Frontal cortex (tissue), 4 donors: Measurements from ENCODE around the gene PDRG1. TPM values are rescaled to one million over a fixed set of nuclear protein-coding genes. Genes with fewer than 3 reads are reported as not detected.
"Not testable (repeated sequence)": the region's sequence is repeated elsewhere in the genome, so short reads cannot be mapped to it uniquely, and the experiment has no call there.

ENCODE experiments used
- DNase-seq, 2 donors: peaks; one replicate each; pipeline ENCODE4 v3.0.0; 2012; ENCODE audit warnings: low spot score in 2 of 2
- FAIRE-seq: peaks from 2 replicates; lab custom pipeline; 2012; peaks lifted over from hg19 to GRCh38; lab: Jason Lieb, UNC
- total RNA-seq: library from RNA; depleted of rRNA; stranded (reverse); fragments of >200 nt; gene quantifications from one replicate; pipeline ENCODE4 v1.2.3, GENCODE V29; 2014
- donor health status: control.
- donor health status: control.
- donor health status: control.

The PDRG1 gene
- total RNA-seq, 1 donor from 2014 or later, result 6.9 TPM

DNA sequence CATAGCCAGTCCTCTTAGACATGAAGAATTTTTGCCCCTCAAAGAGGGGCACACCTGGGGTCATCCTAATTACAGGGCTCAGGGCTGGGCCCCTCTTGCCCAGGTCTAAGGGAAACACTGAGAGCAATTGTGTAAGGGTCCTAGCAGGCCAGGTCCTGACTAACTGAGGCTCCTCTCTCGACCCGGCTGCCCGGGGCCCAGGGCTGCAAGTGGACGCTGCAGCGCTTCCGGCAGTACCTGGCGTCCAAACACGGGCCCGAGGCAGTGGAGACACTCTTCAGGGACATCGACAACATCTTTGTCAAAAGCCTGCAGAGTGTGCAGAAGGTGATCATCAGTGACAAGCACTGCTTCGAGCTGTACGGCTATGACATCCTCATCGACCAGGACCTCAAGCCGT is 17.4 kb downstream of the PDRG1 start:
- FAIRE-seq, result no peak
- no peak for DNase-seq

DNA sequence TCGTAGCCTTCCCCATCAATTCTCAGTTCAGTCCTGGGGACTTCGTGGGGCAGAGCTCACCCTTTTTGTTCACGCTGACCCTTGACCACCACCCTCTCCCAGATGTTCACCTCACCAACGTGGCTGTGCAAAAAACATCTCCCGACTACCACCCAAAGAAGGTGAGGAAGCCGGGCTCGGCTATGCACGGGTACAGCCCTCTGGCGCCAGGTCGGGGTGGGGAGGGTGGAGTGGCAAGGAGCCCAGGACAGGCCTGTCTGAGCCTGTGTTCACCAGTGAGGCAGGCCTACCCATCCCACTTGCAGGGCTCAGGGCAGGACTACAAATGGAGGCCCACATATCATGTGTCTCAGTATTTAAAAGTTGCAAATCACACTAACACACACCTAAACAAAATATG is 18.1 kb downstream of the PDRG1 start:
- DNase-seq (no peak), FAIRE-seq (no peak)

DNA sequence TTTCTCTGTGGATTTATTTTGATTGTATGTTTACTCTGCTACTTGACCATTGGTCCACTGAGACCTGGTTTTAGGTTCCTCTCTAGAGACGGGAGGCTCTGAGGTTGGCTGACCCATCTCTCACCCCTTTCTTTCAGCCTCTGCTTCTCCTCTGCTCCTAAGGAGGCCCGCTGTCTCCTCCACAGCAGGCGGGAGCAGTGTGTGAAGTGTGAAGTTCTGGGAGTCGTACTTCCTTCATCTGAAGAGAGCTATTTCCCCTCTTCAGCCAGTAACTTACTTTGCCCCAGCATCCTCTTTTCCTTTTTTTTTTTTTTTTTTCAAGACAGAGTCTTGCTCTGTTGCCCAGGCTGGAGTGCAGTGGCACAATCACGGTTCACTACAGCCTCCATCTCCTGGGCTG is 21.1 kb downstream of the PDRG1 start:
- FAIRE-seq (no peak), DNase-seq (no peak)

DNA sequence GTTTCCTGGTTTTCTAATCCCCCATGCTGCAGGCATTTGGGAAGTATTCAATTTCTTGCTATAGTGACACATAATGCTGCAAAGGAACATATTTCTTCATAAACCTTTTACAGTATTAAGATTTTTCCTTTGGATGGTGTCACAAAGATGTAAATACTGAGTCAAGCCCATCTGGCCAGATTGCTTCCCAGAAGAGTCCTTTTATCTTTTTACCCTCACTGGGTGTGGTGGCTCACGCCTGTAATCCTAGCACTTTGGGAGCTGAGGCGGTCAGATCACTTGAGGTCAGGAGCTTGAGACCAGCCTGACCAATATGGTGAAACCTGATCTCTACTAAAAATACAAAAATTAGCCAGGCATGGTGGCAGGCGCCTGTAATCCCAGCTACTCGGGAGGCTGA is 22.2 kb downstream of the PDRG1 start:
- not testable (repeated sequence) for DNase-seq, FAIRE-seq

DNA sequence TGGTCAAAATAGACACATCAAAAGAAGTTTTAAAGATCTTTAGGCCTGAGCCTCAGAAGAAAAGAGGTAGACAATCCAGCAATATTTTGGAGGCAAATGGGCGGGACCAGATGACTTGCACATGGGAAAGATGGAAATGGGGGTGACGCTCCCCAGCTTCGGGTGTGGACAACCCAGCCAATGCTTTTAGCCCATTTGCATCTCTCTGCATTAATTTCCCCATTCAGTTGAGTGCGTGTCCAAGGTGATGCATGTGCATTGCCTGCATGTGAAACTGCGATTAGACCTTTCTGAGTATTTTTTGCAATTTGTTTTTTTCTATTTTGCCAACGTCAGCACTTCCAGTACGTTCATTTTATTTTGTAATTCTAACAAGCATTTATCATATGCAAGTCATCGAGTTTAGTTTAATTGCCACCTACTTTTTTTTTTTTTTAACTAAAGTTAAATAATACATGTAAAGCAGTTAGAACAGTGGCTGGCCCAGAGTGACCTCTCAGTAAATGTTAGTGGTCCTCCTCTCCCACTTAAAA is 24.2 kb downstream of the PDRG1 start:
- DNase-seq, result no peak
- FAIRE-seq, result no peak

DNA sequence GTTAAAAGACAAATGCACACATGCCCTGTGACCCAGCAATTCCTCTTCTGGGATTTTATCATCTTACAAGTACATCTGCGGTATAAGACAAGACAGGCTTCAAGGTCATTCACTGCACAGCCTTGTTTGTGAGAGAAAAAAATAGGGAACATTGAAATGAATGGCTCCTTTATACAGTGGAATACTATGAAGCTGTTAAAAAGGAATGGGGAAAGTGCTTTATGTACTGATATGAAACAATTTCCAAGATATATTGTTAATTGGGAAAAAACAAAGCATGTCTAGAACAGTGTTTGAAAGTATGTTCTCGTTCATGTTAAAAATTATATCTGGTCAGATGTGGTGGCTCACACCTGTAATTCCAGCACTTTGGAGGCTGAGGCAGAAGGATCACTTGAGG is 25.4 kb downstream of the PDRG1 start:
- no peak for FAIRE-seq
- no peak for DNase-seq

DNA sequence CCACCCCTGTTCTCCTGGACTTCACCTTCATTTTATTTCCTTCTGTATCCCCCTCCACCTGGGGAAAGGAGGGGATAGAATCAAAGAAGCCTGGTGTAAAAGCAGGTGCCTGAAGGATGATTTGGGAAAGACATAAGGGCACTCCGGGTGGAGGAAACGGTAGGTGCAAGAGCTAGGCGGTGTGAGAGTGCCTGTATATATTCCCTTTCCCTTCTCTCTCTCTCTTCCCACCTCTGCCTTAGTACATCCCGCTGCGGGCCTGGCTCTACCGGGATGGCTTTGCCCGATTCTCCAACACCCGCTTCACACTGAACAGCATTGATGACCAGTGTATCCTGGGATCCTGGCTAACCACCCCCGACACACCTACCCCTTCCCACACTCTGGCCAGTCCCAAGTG is 26.2 kb downstream of the PDRG1 start:
- DNase-seq (no peak), FAIRE-seq (no peak)

DNA sequence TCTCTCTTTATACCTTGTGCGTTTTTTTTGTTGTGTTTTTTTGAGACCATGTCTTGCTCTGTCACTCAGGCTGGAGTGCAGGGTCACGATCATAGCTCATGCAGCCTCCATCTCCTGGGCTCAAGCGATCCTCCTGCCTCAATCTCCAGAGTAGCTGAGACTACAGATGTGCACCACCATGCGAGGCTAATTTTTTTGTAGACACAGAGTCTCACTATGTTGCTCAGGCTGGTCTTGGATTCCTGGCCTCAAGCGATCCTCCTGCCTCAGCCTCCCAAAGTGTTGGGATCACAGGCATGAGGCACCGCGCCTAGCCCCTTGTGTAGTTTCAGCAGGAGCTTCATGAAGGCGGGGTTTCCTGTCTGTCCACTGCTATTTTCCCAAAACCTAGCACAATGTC is 27.3 kb downstream of the PDRG1 start:
- DNase-seq, result no peak
- no peak for FAIRE-seq

DNA sequence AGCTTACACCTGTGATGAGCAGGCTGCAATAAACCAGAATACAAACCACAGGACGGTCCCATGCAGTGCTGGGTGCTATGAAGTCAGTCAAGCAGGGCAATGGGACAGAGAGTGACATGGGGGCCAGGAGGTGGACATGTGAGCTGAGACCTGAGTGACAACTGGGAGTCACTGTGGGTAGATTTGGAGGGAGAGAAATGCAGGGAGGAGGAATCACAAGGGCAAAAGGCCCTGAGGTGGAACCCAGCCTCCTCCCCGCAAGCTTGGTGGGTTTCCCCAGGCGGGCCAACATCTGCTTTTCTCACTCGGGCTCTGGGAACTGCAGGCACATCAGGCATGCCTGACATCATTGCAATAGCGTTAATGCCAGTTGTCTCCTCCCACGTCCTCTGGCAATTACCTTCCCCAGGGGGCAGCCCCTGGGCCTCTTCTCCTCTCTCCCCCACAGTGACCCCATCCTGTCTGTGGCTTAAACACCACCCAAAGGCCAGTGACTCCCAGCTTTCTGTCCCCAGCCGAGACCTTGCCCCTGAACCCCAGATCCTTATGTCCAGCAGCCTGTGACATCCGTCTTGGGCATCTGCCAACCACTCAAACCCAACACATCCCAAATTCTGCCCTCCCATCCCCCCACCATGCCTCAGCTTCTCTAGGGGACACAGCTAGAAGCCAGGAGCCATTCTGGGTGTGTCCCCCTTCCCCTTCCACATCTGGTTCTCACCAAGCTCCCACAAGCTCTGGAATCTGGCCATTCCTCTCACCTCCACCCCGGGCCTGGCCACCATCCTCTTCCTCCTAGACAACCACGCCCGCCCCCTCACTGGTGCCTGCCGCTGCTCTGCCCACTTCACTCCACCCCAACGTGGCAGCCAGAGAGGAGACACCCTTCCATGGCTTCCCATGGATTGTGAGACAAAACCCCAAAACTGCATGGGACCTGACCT is 28.2 kb downstream of the PDRG1 start:
- DNase-seq (no peak), FAIRE-seq (no peak)

DNA sequence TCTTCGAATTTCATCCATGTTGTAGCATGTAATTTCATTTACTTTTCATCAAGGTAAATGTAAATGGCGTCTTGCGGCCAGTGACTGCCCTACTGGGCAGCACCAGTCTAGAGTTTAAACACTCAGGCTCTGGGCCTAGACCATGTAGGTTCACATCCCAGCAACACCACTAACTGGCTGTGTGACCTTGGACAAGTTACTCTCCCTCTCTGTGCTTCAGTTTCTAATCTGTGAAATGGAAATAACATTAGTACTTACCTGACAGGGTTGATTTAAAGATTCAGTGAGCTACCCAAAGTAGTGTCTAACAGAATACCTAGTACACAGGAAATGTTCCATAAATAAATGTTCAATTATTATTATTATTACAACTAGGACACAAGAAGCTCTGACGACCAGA is 29.3 kb downstream of the PDRG1 start:
- FAIRE-seq (no peak), DNase-seq (no peak)

DNA sequence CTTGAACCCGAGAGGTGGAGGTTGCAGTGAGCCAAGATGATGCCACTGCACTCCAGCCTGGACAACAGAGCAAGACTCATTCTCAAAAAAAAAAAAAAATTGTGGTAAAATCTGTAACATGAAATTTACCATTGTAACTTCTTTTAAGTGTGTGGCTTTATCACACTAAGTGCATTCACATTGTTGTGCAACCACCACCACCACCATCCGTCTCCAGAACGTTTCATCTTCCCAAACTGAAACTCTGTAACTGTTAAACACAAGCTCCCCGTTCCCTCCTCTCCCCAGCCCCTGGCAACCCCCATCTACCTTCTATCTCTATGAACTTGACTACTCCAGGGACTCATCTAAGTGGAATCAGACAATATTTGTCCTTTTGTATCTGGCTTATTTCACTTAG is 29.7 kb downstream of the PDRG1 start:
- DNase-seq (no peak), FAIRE-seq (no peak)

DNA sequence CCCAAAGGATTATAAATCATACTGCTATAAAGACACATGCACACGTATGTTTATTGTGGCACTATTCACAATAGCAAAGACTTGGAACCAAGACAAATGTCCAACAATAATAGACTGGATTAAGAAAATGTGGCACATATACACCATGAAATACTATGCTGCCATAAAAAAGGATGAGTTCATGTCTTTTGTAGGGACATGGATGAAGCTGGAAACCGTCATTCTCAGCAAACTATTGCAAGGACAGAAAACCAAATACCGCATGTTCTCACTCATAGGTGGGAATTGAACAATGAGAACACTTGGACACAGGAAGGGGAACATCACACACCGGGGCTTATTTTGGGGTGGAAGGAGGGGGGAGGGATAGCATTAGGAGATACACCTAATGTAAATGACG is 30.4 kb downstream of the PDRG1 start:
- DNase-seq, FAIRE-seq: not testable (repeated sequence)

DNA sequence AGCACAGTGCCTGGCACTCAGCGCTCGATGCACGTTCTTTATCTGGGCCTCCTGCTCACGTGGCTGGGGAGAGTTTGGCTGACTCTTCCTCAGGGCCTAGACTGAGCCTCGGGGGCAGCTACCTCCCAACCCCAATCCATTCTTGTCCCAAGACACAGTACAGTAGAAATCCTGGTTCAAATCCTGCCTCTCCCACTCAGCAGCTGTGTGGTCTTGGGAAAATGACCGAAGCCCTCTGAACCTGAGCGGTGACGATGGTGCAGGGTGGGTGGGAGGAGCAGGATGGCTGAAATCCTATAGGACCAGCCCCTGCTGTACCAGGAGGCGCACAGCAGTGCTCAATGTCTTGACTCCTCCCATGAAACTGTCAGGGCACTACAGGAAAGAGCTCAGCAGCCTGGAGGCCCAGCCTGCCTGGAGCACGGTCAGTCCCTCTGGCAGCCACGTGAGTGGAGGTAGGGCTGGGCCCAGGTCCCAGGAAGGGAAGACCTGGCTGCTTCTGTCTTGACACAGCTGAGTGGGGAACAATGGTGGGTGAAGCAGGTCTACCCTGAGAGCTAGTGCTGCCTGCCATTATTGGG is 31.5 kb downstream of the PDRG1 start:
- DNase-seq (no peak), FAIRE-seq (no peak)

DNA sequence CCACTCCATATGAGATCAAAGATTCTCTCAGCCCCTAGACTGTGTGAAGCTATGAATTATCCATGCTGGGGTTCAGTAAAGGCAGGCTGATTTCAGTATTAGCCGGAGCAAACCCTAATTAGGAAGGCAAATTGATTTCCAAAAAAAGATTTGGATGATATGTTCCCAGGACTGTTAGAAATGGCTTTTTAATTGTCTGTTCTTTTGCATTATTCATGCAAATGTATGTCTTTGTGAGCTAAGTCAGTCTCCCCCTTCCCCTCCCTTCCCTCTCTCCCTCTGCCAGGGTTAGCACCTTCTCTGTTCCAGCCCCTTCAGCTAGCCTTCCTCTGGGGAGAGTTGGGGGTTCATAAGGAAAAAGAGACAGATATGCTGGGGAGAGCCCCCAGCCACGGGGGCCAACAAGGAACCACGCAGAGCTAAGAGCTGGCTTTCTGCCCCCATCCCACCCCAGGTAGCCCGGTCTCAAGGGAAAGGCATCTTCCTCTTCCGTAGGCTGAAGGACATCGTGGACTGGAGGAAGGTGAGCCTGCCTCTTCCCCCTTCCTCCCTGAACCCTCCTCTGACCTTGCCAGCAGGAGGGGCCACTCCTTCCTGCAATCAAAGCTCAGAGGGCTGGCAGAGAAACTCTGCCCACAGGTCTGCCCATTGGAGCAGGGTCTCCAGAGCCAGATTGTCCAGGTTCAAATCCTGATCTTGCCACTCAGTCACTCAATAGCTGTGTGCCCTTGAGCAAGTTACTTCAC is 32.3 kb downstream of the PDRG1 start:
- FAIRE-seq (no peak), DNase-seq (no peak)

DNA sequence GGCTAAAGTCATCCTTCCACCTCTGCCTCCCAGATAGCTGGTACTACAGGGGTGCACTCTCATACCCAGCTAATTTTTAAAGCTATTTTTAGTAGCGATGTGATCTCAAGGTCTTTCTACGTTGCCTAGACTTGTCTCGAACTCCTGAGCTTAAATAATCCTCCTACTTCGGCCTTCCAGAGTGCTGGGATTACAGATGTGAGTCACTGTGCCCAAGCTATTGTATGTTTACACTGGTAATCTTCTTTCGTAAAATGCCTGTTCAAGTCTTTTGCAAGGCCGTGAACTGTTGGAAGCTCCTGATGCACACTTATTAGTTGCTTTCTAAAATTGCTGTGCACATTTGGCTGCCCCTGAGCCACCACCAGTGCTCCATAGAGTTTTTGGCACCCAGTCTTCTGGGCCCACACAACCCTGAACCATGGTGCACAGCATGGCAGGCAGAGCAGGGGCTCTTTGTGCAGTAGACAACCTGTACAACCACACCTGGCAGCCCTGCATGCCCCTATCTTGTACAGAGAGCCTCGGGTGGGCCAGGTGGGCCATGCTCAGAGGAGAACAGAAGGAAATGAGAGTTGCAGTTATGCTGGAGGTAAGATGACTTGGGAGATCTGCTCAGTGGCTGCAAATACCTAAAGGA is 33.3 kb downstream of the PDRG1 start:
- FAIRE-seq (no peak), DNase-seq (no peak)

DNA sequence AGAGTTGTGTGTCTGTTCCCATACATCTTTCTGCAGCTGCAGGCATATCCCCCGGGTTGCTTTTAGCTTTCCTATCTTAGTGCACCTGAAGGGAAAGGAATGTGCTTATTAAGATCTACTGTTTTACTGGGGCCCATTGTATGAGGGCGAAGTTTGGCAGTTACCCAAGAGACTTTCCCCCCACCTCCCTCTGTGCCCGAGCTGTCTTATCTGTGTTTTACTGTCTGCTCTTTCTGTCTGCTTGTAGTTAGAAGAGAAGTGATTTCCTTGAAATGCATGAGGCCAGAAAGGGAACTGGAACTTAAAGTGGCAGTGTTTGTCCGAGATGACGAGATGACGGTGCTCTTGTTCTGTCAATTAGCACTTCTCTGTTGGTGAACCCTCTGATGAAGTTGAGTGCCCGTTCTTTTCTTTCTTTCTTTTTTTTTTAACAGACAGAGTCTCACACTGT is 33.9 kb downstream of the PDRG1 start:
- not testable (repeated sequence) for FAIRE-seq

DNA sequence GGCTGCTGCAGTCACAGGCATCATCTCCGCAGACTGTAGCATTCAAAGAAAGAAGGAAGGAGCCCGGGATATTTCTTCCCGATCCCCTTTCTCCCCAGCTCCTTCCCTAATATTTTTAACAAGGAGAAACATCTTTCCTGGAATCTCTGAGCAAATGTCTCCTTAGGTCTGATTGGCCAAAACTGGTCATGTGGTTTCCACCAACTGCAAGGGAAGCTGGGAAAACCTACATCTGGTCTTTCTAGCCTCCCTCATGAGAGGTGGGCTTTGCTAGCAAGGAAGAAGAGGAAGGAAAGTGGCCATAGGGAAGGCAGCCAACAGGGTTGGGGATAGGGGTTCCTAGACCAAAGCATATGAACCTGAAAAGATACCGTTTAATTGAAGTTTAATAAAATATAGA is 35.1 kb downstream of the PDRG1 start:
- FAIRE-seq, result no peak
- no peak for DNase-seq

More for the DNA sequence above, 33.9 kb downstream of the PDRG1 start:
- not testable (repeated sequence) for DNase-seq

DNA sequence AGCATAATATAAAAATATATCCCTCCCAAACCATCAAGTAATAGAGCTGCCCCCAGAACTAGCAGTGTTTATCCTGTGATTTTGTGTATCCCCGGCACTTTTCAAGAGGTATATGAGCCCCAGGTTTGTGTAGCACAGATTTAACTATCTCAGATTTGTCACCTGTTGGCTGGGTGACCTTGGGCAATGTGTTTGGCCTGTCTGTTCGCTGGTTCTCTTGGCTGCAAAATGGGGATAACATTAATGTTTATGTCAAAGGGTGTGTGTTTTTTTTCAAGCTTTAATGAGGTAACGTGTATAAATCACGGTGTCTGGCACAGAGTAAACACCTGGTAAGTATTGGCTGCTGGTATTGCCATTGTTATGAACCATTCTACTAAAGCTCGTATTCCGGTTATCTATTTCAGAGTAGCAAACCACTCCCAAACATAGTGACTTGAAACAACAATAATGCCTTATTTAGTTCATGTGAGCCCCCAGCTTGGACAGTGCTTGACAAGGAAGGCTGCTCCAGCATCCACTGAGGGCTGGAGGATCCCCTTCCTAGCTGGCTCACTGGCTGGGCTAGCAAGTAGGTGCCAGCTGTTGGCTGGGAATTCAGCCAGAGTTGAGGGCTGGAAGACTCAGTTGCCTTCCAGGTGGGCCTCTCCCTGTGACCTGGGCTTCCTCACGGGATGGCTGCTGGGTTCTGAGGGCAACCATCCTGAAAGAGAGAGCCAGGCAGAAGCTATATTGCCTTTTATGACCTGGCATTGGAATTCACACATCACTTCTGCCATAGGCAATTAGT is 36.2 kb downstream of the PDRG1 start:
- DNase-seq, result no peak
- no peak for FAIRE-seq

DNA sequence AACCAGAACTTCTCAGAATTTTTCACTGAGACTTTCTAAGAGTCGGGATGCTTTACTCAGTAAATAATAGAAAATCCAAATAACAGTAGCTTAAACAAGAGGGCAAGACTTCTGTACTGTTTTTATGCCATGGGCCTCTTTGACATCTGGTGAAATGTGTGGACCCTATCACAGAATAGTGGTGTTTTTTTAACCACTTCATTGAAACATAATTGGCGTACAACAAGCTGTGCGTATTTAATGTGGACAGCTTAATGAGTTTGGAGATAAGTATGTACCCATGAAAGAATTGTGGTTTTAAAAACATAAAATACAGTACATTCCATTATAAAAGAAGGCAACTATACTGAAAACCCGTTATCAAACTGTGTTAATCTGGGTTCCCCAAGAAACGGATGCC is 37.7 kb downstream of the PDRG1 start:
- no peak for FAIRE-seq
- no peak for DNase-seq
